GM19240 (cell line): Measurements from ENCODE around the gene FUZ.

Experiments used
- DNase-seq: peaks from one replicate; pipeline ENCODE4 v3.0.0; 2011; ENCODE audit warnings: low spot score; ENCODE audit not compliant: insufficient read length

FUZ gene

DNA sequence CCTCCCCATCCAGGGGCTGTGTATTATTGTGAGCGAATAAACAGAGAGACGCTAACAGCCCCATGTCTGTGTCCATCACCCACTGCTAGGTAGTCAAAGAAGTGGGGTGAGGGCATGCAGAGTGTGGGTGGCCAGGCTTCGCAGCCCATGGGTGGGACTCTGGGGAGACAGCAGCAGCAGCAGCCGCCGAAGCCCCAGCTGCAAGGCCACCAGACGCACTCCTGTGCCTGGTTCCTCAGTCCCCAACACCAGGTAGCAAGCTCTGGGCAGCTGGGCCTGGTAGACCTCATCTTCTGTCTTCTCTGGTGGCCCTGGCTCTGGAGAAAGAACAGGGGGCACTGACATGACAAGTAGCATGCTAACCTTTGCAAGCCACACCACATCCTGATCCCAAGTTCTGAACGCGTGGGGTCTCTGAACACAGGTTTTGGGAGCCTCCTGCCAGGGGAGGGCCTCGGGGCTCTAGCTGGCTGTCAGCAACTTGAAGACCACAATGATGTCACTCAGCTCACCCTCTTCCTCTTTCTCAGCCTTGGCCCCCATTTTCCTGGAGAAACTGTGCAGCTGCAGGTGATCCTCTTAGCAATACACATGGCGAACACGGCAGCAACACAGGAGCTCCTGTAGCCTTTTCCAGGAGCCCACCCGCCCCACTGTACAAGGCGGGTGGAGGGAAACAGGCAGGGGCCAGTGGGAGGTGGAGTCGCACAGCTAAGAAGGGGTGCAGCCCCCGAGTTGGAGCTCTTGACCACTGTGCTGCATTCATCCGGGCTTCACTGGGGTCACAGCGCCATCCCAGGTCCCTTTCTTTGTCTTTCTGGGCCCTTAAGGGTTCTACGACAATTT is 5.8 kb downstream of the FUZ start:
- no peak for DNase-seq

DNA sequence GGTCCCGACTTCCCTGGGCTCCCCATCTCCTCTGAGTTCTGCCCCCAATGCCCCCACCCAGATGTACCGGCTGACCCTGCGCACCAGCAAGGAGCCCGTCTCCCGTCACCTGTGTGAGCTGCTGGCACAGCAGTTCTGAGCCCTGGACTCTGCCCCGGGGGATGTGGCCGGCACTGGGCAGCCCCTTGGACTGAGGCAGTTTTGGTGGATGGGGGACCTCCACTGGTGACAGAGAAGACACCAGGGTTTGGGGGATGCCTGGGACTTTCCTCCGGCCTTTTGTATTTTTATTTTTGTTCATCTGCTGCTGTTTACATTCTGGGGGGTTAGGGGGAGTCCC is 6.5 kb downstream of the FUZ start:
- DNase-seq = no peak

DNA sequence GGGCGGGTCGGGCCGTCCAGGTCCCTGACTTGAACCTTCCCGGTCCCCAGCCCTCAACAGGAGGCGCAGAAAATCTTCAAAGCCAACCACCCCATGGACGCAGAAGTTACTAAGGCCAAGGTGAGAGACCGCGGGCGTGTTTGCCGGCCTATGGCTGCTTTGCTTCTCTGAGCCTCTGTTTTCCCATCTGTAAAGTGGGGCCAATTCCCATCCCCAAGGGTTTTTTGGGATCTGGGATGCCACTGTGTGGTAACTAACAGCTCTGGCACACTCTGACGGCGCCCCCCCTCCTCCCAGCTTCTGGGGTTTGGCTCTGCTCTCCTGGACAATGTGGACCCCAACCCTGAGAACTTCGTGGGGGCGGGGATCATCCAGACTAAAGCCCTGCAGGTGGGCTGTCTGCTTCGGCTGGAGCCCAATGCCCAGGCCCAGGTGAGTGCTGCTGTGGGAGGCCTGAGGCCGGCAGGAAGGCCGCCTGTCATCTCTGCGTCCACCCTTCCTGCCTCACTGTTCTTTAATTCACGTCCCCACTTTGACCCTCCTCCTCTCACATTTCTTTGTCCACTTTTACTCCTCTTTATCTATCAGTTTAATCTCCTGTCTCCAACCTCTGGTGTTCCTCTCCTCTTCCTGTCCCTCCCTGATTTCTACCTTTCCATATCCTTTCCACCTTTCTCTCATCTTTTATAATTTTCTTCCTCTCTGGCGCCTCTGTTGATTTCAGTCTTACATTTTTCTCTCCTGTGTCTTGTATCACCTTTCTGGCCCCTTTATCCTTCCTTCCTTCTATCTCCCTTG is 7.1 kb downstream of the FUZ start:
- DNase-seq = no peak

DNA sequence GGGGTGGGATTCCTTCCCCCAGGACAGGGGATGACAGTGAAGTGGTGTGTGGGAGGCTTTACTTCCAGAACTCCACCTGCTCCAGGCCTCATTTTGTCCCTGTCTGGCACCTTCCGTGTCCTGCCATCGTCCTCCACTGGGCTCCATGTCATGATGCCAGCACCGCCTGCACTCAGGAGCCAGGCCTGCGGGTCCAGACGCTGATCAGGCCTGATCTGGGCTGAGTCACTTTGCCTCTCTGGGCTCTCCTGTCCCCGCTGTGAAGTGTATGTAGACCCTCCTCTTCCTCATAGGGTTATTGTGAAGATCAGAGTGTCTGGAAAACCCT is 9.6 kb downstream of the FUZ start:
- DNase-seq = no peak

DNA sequence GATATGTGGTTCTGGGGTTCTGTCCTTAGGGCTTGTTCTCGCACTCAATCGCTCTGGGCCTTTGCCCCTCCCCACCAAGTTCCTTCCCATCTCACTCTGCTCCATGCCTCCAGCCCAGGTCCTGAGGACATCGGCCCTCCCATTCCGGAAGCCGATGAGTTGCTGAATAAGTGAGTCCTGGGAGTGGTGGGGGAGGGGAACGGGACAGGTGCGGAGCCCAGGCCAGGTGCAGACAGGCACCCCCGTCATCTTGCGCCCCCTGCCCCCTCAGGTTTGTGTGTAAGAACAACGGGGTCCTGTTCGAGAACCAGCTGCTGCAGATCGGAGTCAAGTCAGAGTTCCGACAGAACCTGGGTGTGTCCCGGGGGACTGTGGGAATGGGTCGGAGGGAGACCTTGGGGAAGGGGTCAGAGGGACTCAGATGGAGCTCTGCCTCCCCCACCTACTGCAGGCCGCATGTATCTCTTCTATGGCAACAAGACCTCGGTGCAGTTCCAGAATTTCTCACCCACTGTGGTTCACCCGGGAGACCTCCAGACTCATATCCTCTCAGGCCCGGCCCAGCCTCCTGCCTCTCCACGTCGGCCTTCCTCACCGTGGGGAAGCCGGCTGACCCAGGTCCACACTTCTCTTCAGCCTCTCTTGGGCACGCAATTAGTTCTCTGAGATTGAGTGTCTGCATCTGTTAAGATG is 10.1 kb downstream of the FUZ start:
- DNase-seq = no peak

DNA sequence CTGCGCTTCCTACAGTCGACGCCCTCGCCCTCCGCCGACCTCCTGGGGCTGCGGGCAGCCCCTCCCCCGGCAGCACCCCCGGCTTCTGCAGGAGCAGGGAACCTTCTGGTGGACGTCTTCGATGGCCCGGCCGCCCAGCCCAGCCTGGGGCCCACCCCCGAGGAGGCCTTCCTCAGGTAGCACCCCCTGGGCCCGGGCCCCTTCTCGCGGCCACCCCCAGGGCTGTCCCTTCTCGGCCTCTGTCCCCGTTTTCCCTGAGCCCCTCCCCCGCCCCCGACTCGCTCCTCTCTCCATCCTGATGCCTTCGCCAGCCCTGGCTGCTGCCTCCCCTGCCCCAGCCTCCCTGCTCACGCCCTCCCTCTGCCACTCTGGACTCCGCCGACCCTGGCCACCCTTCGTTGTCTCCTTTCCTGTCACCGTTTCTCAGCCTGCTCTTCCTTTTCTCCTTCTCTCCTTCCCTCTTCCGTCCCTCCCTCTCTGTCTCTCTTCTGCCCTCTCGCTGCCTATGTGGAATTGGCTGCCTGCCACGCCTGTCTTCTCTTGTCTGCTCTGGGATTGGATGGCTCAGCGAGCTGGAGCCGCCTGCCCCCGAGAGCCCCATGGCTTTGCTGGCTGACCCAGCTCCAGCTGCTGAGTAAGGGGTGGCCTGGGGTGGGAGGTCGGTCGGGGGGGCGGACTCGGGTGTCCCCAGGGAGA is 11.0 kb downstream of the FUZ start:
- DNase-seq = no peak

DNA sequence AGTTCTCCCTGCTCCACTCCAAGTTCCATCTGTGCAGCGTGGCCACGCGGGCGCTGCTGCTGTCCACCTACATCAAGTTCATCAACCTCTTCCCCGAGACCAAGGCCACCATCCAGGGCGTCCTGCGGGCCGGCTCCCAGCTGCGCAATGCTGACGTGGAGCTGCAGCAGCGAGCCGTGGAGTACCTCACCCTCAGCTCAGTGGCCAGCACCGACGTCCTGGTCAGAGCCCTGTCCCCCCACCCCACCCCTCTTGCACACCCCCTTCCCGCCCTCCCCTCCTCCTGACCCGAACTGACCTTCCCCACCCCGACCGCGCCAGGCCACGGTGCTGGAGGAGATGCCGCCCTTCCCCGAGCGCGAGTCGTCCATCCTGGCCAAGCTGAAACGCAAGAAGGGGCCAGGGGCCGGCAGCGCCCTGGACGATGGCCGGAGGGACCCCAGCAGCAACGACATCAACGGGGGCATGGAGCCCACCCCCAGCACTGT is 11.6 kb downstream of the FUZ start:
- DNase-seq = no peak

DNA sequence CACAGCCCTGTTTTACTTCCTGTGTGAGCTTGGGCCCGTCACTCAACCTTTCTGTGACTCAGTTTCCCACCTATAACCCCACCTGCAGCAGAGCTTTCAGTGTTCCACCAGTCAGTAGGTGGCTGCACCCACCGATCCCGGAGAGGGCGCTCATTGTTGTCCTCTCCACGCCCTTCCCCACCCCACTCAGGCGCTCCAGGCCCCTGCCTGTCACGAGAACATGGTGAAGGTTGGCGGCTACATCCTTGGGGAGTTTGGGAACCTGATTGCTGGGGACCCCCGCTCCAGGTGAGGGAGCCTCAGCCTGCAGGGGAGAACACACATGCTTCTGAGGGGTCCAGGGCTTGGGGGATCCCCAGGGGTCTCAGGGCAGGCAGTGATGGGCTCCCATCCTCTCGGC is 12.3 kb downstream of the FUZ start:
- DNase-seq = no peak

DNA sequence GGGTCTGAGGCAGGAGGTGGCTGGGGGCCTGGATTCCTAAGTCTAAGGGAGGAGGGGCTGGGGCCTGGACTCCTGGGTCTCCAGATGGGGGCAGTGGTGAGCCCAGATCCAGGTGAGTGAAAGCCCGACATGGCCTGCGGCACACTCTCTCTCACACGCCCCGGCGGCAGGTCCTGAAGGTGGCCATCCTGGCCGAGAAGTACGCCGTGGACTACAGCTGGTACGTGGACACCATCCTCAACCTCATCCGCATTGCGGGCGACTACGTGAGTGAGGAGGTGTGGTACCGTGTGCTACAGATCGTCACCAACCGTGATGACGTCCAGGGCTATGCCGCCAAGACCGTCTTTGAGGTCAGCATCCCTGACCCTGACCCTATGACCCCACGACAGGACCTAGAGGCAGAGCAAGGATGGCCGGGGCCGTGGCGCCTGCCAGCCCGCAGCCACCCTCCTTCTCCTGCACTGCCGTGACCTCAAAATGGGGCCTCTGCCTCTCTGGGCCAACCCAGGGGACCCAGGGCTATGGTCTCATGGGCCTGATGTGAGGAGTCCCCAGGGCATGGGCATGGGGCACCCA is 13.2 kb downstream of the FUZ start:
- DNase-seq = no peak

DNA sequence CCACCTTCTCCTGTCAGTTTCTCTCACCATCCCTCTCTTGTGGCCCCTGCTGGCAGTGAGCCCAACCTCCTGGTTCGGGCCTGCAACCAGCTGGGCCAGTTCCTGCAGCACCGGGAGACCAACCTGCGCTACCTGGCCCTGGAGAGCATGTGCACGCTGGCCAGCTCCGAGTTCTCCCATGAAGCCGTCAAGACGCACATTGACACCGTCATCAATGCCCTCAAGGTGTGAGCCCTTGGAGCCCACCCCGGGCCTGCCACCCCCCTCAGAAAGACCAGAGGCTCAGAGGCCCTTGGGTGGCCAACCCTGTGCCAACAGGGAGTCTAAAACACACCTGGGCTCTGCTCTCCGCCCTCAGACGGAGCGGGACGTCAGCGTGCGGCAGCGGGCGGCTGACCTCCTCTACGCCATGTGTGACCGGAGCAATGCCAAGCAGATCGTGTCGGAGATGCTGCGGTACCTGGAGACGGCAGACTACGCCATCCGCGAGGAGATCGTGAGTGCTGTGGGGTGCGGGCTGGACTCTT is 13.8 kb downstream of the FUZ start:
- DNase-seq = no peak

DNA sequence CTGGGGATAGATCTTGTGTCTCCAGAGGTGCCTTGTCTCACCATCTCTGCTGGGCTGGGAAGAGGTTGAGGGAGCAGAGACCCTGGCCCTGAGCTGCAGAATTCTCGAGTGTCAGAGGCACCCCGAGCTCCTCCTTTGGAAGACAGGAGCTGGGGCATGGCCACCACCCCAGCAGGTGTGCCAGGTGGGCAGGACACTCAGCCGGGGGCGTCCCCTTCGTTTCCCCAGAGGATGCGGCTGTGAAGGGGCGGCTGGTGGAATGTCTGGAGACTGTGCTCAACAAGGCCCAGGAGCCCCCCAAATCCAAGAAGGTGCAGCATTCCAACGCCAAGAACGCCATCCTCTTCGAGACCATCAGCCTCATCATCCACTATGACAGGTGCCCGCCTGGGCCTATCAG is 14.5 kb downstream of the FUZ start:
- DNase-seq = no peak

DNA sequence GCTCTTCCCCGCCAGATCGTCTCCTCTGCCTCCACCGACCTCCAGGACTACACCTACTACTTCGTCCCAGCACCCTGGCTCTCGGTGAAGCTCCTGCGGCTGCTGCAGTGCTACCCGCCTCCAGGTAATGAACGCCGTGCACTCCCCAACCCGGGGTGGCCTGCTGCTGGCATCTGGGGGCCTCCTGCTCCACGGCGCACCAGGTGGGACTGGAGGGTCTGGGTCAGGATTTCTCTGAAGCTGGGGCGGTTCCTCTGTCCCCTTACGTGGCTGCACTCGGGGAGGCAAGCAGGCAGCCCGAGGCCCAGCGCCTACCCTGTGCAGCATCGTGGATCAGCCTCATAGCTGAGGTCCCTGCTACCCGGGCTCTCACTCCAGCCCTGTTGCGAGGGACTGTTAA is 17.5 kb downstream of the FUZ start:
- no peak for DNase-seq

DNA sequence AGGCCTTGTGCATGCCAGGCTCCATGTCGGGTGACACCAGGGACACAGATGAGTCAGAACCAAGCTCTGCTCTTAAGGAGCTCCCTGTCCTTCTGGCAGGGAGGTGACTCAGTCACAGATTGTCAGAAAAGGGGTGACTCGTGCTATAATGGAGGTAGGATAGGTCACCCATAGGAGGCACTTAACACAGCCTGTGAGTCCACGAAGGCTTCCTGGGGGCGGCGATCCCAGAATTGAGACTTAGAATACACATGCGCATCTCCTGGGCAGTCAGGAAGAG is 19.6 kb downstream of the FUZ start:
- no peak for DNase-seq

DNA sequence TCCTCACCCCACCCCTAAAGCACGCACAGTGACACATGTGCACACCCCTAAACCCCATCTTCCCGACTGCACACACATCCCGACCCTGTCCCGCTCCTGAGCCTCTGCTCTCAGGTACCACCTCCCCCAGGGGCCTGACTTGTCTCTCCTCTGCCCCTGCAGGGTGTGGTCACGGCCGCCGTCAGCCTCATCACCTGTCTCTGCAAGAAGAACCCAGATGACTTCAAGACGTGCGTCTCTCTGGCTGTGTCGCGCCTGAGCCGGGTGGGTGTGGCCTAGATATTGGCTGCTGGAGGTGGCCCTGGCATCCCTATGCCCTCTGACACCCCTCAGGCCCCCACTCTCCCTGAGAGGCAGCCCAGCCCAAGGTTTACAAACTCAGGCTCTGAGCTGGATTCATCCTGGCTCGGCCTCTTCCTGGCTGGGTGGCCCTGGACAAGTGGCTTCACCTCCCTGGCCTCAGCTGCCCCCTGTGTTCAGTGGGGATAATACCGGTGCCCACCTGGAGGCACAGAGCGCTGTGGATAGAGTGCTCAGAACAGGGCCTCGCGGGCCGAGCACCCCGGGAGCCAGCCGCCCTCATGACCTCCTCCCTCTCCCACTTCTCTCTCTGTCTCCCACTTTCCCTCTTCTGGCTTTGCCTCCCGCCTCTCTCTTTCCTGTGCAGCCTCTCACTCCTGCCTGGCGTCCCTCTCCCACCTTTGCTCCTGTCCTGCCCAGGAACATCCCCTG is 20.1 kb downstream of the FUZ start:
- no peak for DNase-seq

DNA sequence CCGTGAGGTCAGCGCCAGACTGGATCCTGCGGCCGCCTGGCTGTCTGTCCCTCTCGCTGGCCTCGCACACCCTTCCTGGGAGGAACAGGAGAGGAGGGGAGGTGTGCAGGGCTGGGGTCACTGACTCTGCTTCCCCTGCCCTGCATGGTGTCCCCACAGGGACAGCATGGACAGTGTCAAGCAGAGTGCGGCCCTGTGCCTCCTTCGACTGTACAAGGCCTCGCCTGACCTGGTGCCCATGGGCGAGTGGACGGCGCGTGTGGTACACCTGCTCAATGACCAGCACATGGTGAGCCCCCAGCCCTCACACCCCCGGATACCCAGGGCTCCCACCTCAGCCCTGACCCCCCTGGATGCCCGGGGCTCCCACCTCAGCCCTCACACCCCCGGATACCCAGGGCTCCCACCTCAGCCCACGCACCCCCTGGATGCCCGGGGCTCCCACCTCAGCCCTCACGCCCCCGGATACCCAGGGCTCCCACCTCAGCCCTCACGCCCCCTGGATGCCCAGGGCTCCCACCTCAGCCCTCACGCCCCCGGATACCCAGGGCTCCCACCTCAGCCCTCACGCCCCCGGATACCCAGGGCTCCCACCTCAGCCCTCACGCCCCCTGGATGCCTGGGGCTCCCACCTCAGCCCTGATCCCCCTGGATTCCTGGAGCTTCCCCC is 21.2 kb downstream of the FUZ start:
- DNase-seq = no peak

DNA sequence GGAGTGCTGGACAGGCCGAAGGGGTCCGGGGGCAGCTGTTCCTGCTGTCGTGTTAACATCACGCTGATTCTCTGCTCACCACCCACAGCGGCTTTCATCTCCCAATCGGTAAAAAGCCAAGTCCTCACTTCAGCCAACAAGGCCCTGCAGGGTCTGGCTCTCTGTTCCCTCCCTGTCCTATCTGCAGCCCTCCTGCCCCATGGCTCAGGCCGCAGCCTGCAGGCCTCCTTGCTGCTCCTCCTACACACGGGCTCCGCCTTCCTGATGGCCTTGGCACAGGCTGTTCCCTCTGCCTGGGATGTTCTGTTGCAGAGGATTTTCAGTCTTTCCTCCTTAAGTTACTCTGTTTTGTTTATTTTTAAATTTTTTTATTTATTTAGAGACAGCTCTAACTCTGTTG is 22.2 kb downstream of the FUZ start:
- DNase-seq = no peak

DNA sequence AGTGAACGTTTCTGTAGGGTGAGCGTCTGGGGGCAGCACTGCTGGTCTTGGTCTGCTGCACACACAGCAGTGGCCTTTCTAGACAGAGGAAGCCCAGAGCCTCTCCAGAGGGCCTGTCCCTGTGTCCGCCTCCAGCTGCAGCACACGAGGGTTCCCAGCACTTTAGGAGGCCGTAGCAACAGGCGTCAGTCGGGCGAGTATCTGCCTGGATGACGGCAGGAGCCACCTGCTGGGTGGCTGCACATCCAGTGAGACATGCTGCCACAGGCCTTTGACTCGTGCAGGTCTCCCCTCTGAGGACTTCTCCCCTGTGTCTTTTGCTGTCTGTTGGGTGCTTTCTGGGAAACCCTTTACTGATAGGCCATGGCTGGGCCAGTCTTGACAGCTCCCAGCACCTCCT is 24.2 kb downstream of the FUZ start:
- DNase-seq = no peak

DNA sequence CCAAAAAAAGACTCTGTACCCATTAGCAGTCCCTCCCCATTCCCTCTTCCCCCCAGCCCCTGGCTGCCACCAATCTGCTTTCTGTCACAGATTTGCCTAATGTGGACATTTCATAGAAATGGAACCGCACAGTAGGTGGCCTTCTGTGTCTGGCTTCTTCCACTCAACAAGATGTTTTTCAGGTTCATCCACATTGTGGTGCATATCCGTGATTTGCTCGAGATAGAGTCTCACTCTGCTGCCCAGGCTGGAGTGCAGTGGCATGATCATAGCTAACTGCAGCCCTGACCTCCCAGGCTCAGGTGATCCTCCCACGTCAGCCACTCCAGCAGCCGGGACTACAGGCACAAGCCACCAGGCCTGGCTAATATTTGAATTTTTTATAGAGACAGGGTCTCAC is 25.3 kb downstream of the FUZ start:
- DNase-seq = no peak

DNA sequence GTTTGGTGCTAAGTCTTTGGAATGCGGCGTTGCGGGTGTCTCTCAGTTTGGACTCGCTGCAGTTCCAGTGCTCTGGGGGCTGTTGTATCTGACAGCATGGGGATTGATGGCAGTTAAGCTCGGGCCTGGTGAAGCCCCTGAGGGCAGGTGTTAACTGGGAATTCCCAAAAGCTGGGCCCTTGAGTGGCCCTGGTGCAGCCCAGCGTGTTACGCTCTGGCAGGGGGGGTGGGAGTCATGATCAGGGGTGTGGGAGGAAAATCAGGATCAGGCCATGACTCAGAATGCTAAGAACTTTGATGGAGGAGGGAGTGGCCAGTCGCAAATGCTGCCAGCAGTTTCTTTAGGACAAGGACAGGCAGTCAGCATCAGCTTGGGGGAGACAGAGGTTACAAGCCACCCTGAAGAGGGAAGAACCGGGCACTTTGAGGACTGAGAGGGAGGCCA is 26.7 kb downstream of the FUZ start:
- no peak for DNase-seq

DNA sequence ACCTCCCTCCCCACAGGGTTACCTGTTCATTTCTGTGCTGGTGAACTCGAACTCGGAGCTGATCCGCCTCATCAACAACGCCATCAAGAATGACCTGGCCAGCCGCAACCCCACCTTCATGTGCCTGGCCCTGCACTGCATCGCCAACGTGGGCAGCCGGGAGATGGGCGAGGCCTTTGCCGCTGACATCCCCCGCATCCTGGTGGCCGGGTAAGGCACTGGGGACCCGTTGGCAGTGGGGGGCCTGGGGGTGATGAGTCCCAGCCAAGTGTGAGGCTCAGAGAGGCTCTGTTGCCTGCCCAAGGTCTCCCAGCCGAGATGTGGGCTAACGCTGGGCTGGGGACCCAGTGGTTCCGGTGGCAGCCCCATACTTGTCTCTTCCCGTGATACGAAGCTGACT is 30.6 kb downstream of the FUZ start:
- DNase-seq = no peak
